ENCODE results near the gene KLHDC8B. TPM values are rescaled to one million over a fixed set of nuclear protein-coding genes. Genes with fewer than 3 reads are reported as not detected.
A peak's percentile ranks its signal among the peaks of the same experiment; 100 is the strongest.

KLHDC8B gene
- total RNA-seq: 88.7 TPM
- polyA plus RNA-seq (ENCODE audit: insufficient read depth in 1 of 8, insufficient read length in 8 of 8, low replicate concordance in 1 of 8): 100 to 1,000 TPM in 3 of 8 donors, 10 to 100 TPM in 5; 64.2 to 135 (median 92.9) TPM
- long read RNA-seq, donor 1, transcript KLHDC8B-201 (6 exons, 1,959 nt): major isoform, 8 of 14 reads
- long read RNA-seq, donor 1, partial matches to known transcripts: 6 of 14 reads
- long read RNA-seq, donor 1, other reads (novel, unspliced or antisense): 0 of 14 reads
- long read RNA-seq, donor 2, partial matches to known transcripts: 0 of 3 reads
- long read RNA-seq, donor 2, other reads (novel, unspliced or antisense): 0 of 3 reads
- long read RNA-seq, donor 3, transcript KLHDC8B-201 (6 exons, 1,959 nt): major isoform, 6 of 6 reads
- long read RNA-seq, donor 3, partial matches to known transcripts: 0 of 6 reads
- long read RNA-seq, donor 3, other reads (novel, unspliced or antisense): 0 of 6 reads
- long read RNA-seq, donor 4, transcript KLHDC8B-201 (6 exons, 1,959 nt): major isoform, 9 of 9 reads
- long read RNA-seq, donor 4, partial matches to known transcripts: 0 of 9 reads
- long read RNA-seq, donor 4, other reads (novel, unspliced or antisense): 0 of 9 reads
- long read RNA-seq, donor 5, transcript KLHDC8B-201 (6 exons, 1,959 nt): major isoform, 15 of 23 reads
- long read RNA-seq, donor 5, partial matches to known transcripts: 6 of 23 reads
- long read RNA-seq, donor 5, other reads (novel, unspliced or antisense): 0 of 23 reads
- long read RNA-seq, donor 6, transcript KLHDC8B-201 (6 exons, 1,959 nt): major isoform, 28 of 41 reads
- long read RNA-seq, donor 6, partial matches to known transcripts: 11 of 41 reads
- long read RNA-seq, donor 6, other reads (novel, unspliced or antisense): 0 of 41 reads
- long read RNA-seq, donor 7, transcript KLHDC8B-201 (6 exons, 1,959 nt): major isoform, 14 of 22 reads
- long read RNA-seq, donor 7, partial matches to known transcripts: 8 of 22 reads
- long read RNA-seq, donor 7, other reads (novel, unspliced or antisense): 0 of 22 reads
- long read RNA-seq, donor 8, transcript KLHDC8B-201 (6 exons, 1,959 nt): major isoform, 7 of 7 reads
- long read RNA-seq, donor 8, partial matches to known transcripts: 0 of 7 reads
- long read RNA-seq, donor 8, other reads (novel, unspliced or antisense): 0 of 7 reads
- long read RNA-seq, donor 9, transcript KLHDC8B-201 (6 exons, 1,959 nt): major isoform, 16 of 29 reads
- long read RNA-seq, donor 9, partial matches to known transcripts: 12 of 29 reads
- long read RNA-seq, donor 9, other reads (novel, unspliced or antisense): 0 of 29 reads
- long read RNA-seq, donor 10, transcript KLHDC8B-201 (6 exons, 1,959 nt): major isoform, 11 of 69 reads
- long read RNA-seq, donor 10, partial matches to known transcripts: 57 of 69 reads
- long read RNA-seq, donor 10, other reads (novel, unspliced or antisense): 0 of 69 reads
- long read RNA-seq, donor 11, transcript KLHDC8B-201 (6 exons, 1,959 nt): major isoform, 9 of 25 reads
- long read RNA-seq, donor 11, partial matches to known transcripts: 16 of 25 reads
- long read RNA-seq, donor 11, other reads (novel, unspliced or antisense): 0 of 25 reads

- Histone ChIP-seq H3K9me3 (replicated peaks; ENCODE audit: control insufficient read depth, low read depth, low read length) (no peaks in the 10 kb centered on the region), H3K36me3 (ENCODE audit: control insufficient read depth, insufficient read depth, low read length) (peaks cover 34% of the 10 kb centered on the region), H3K27ac (ENCODE audit: low read length) (peak within 1 kb of the TSS; percentile 84), H3K27me3 (ENCODE audit: control insufficient read depth, insufficient read depth, low read length) (no peaks in the 10 kb centered on the region), H3K4me3 (ENCODE audit: low read length) (peak within 1 kb of the TSS; percentile 86), H3K4me1 (ENCODE audit: control insufficient read depth, insufficient read depth, low read length) (peaks cover 55% of the 10 kb centered on the region)
- peak; percentile 94 for DNase-seq
- WGBS (ENCODE audit: insufficient coverage): under 1% methylated on average over 57 of the region's 57 CpGs
These were observed at the start of gene KLHDC8B for GRCh38 chr3:49171119-49171774. KLHDC8B (plus strand) TSS chr3:49171598; CDS start chr3:49172770, 1,172 bp downstream.

- H3K9me3 ChIP-seq (replicated peaks; ENCODE audit: control insufficient read depth, low read depth, low read length): no peaks in the 10 kb centered on the region
- peaks cover 83% of the 10 kb centered on the region for H3K36me3 ChIP-seq (ENCODE audit: control insufficient read depth, insufficient read depth, low read length)
- peaks cover 18% of the 10 kb centered on the region for H3K4me1 ChIP-seq (ENCODE audit: control insufficient read depth, insufficient read depth, low read length)
- H3K27me3 ChIP-seq (ENCODE audit: control insufficient read depth, insufficient read depth, low read length): no peaks in the 10 kb centered on the region
- 89% methylated on average over 11 of the region's 12 CpGs for WGBS (ENCODE audit: insufficient coverage)
- no peak overlapping the region for H3K27ac ChIP-seq (ENCODE audit: low read length)
- DNase-seq: no peak
- H3K4me3 ChIP-seq (ENCODE audit: low read length): no peak overlapping the region
These were observed 49.4 kb upstream of the KLHDC8B start for GRCh38 chr3:49122022-49122421.

GRCh38 chr3:49122451-49122850 lies 48.9 kb upstream of the KLHDC8B start:
- whole genome bisulfite sequencing (ENCODE audit: insufficient coverage): 81% methylated on average over 7 of the region's 7 CpGs
- no peak for DNase-seq
- H3K4me3 ChIP-seq (ENCODE audit: low read length): no peak overlapping the region
- peaks cover 18% of the 10 kb centered on the region for H3K4me1 ChIP-seq (ENCODE audit: control insufficient read depth, insufficient read depth, low read length)
- no peaks in the 10 kb centered on the region for H3K27me3 ChIP-seq (ENCODE audit: control insufficient read depth, insufficient read depth, low read length)
- peaks cover 82% of the 10 kb centered on the region for H3K36me3 ChIP-seq (ENCODE audit: control insufficient read depth, insufficient read depth, low read length)
- no peaks in the 10 kb centered on the region for H3K9me3 ChIP-seq (replicated peaks; ENCODE audit: control insufficient read depth, low read depth, low read length)
- no peak overlapping the region for H3K27ac ChIP-seq (ENCODE audit: low read length)

GRCh38 chr3:49122886-49123545 lies 48.4 kb upstream of the KLHDC8B start:
- H3K9me3 ChIP-seq (replicated peaks; ENCODE audit: control insufficient read depth, low read depth, low read length): no peaks in the 10 kb centered on the region
- H3K4me3 ChIP-seq (ENCODE audit: low read length): no peak overlapping the region
- peaks cover 77% of the 10 kb centered on the region for H3K36me3 ChIP-seq (ENCODE audit: control insufficient read depth, insufficient read depth, low read length)
- DNase-seq: no peak
- no peak overlapping the region for H3K27ac ChIP-seq (ENCODE audit: low read length)
- 96% methylated on average over 16 of the region's 17 CpGs for WGBS (ENCODE audit: insufficient coverage)
- peaks cover 18% of the 10 kb centered on the region for H3K4me1 ChIP-seq (ENCODE audit: control insufficient read depth, insufficient read depth, low read length)
- no peaks in the 10 kb centered on the region for H3K27me3 ChIP-seq (ENCODE audit: control insufficient read depth, insufficient read depth, low read length)

GRCh38 chr3:49123687-49124086 lies 47.7 kb upstream of the KLHDC8B start:
- WGBS (ENCODE audit: insufficient coverage): 93% methylated on average over 15 of the region's 17 CpGs
- Histone ChIP-seq H3K36me3 (ENCODE audit: control insufficient read depth, insufficient read depth, low read length) (peaks cover 77% of the 10 kb centered on the region), H3K27me3 (ENCODE audit: control insufficient read depth, insufficient read depth, low read length) (no peaks in the 10 kb centered on the region), H3K27ac (ENCODE audit: low read length) (no peak overlapping the region), H3K4me3 (ENCODE audit: low read length) (no peak overlapping the region), H3K9me3 (replicated peaks; ENCODE audit: control insufficient read depth, low read depth, low read length) (no peaks in the 10 kb centered on the region), H3K4me1 (ENCODE audit: control insufficient read depth, insufficient read depth, low read length) (peaks cover 18% of the 10 kb centered on the region)
- no peak for DNase-seq

- H3K36me3 ChIP-seq (ENCODE audit: control insufficient read depth, insufficient read depth, low read length): peaks cover 77% of the 10 kb centered on the region
- WGBS (ENCODE audit: insufficient coverage): 90% methylated on average over 7 of the region's 7 CpGs
- no peaks in the 10 kb centered on the region for H3K9me3 ChIP-seq (replicated peaks; ENCODE audit: control insufficient read depth, low read depth, low read length)
- no peaks in the 10 kb centered on the region for H3K27me3 ChIP-seq (ENCODE audit: control insufficient read depth, insufficient read depth, low read length)
- no peak for DNase-seq
- H3K4me1 ChIP-seq (ENCODE audit: control insufficient read depth, insufficient read depth, low read length): peaks cover 15% of the 10 kb centered on the region
- no peak overlapping the region for H3K27ac ChIP-seq (ENCODE audit: low read length)
- no peak overlapping the region for H3K4me3 ChIP-seq (ENCODE audit: low read length)
These were observed 47.2 kb upstream of the KLHDC8B start for GRCh38 chr3:49124203-49124602.

GRCh38 chr3:49124991-49125670 lies 46.3 kb upstream of the KLHDC8B start:
- 63% methylated on average over 10 of the region's 14 CpGs for WGBS (ENCODE audit: insufficient coverage)
- DNase-seq: no peak
- no peak overlapping the region for H3K27ac ChIP-seq (ENCODE audit: low read length)
- no peaks in the 10 kb centered on the region for H3K9me3 ChIP-seq (replicated peaks; ENCODE audit: control insufficient read depth, low read depth, low read length)
- no peaks in the 10 kb centered on the region for H3K27me3 ChIP-seq (ENCODE audit: control insufficient read depth, insufficient read depth, low read length)
- no peak overlapping the region for H3K4me3 ChIP-seq (ENCODE audit: low read length)
- H3K36me3 ChIP-seq (ENCODE audit: control insufficient read depth, insufficient read depth, low read length): peaks cover 84% of the 10 kb centered on the region
- peaks cover 9% of the 10 kb centered on the region for H3K4me1 ChIP-seq (ENCODE audit: control insufficient read depth, insufficient read depth, low read length)

GRCh38 chr3:49131040-49131439 lies 40.4 kb upstream of the KLHDC8B start:
- WGBS (ENCODE audit: insufficient coverage): 86% methylated on average over 6 of the region's 12 CpGs
- no peaks in the 10 kb centered on the region for H3K9me3 ChIP-seq (replicated peaks; ENCODE audit: control insufficient read depth, low read depth, low read length)
- H3K4me3 ChIP-seq (ENCODE audit: low read length): peak overlapping the region; percentile 95
- peak overlapping the region; percentile 13 for H3K27ac ChIP-seq (ENCODE audit: low read length)
- no peaks in the 10 kb centered on the region for H3K27me3 ChIP-seq (ENCODE audit: control insufficient read depth, insufficient read depth, low read length)
- peaks cover 33% of the 10 kb centered on the region for H3K4me1 ChIP-seq (ENCODE audit: control insufficient read depth, insufficient read depth, low read length)
- H3K36me3 ChIP-seq (ENCODE audit: control insufficient read depth, insufficient read depth, low read length): peaks cover 51% of the 10 kb centered on the region
- no peak for DNase-seq

Data from muscle of leg (tissue), 16 donors.